Fibroblast of lung (primary cell): ENCODE data around the gene TMEM132C. TPM values are rescaled to one million over a fixed set of nuclear protein-coding genes. Genes with fewer than 3 reads are reported as not detected.

Experiments used
- DNase-seq, 2 donors: peaks; one replicate each; pipeline versions ENCODE4 v3.0.0 to v3.0.0-alpha.2; 2010; ENCODE audit warnings: low read depth in 2 of 2
- H2AFZ ChIP-seq: 2 replicates; pipeline ENCODE4 v1.5.1; 2012; ENCODE audit warnings: low read length, control low read depth, inconsistent platforms
- H3K27ac ChIP-seq: 2 replicates; pipeline ENCODE4 v1.5.1; 2011; ENCODE audit warnings: low read length, control low read depth; ENCODE audit not compliant: insufficient read depth
- H3K27me3 ChIP-seq: 2 replicates; pipeline ENCODE4 v1.5.1; 2011; ENCODE audit warnings: mild to moderate bottlenecking, low read length; ENCODE audit not compliant: control insufficient read depth, insufficient read depth
- H3K36me3 ChIP-seq: 2 replicates; pipeline ENCODE4 v1.5.1; 2011; ENCODE audit warnings: low read length; ENCODE audit not compliant: control insufficient read depth, insufficient read depth
- H3K4me1 ChIP-seq: 2 replicates; pipeline ENCODE4 v1.5.1; 2011; ENCODE audit warnings: low read length; ENCODE audit not compliant: control insufficient read depth, insufficient read depth; ENCODE audit errors: extremely low read depth
- H3K4me2 ChIP-seq: 2 replicates; pipeline ENCODE4 v1.5.1; 2011; ENCODE audit warnings: low read length, control low read depth; ENCODE audit not compliant: insufficient read depth; ENCODE audit errors: extremely low read depth
- H3K4me3 ChIP-seq, 4 experiments: fragments of 200-600 bp in 1 of 4; sonication (generic) in 1 of 4; replicated peaks in 1 of 4; 2 replicates each; pipeline ENCODE4 v1.5.1; 2011 to 2016; ENCODE audit warnings: low read length in 4 of 4, low read depth in 3 of 4, mild to moderate bottlenecking in 3 of 4, control low read depth in 2 of 4, inconsistent platforms in 1 of 4, mixed read lengths in 1 of 4; ENCODE audit not compliant: insufficient read depth in 1 of 4; ENCODE audit errors: control extremely low read depth in 1 of 4
- H3K79me2 ChIP-seq: 2 replicates; pipeline ENCODE4 v1.5.1; 2012; ENCODE audit warnings: mild to moderate bottlenecking, low read length, inconsistent platforms; ENCODE audit not compliant: control insufficient read depth, insufficient read depth
- H3K9ac ChIP-seq: 2 replicates; pipeline ENCODE4 v1.5.1; 2011; ENCODE audit warnings: mild to moderate bottlenecking, low read length, control low read depth; ENCODE audit not compliant: insufficient read depth
- H3K9me3 ChIP-seq: 2 replicates; pipeline ENCODE4 v1.5.1; 2012; ENCODE audit warnings: low read depth, low read length; ENCODE audit not compliant: control insufficient read depth, insufficient read depth
- H4K20me1 ChIP-seq: 2 replicates; pipeline ENCODE4 v1.5.1; 2011; ENCODE audit warnings: low read length; ENCODE audit not compliant: control insufficient read depth, insufficient read depth; ENCODE audit errors: extremely low read depth
- EZH2 ChIP-seq: IDR thresholded peaks from 2 replicates; pipeline ENCODE4 v1.5.1; 2012; ENCODE audit warnings: low read length, control low read depth, mild to moderate bottlenecking; ENCODE audit errors: missing control alignments
- polyA plus RNA-seq, 2 donors: library from polyadenylated mRNA; depleted of rRNA in 1 of 2; stranded (reverse) in 1 of 2; unstranded in 1 of 2; fragments of >200 nt; gene quantifications; 2 replicates each; pipeline ENCODE4 v1.2.1, GENCODE V29; 2011 to 2012; ENCODE audit warnings: missing spikeins in 1 of 2
- total RNA-seq: library from RNA; depleted of rRNA; stranded (reverse); fragments of >200 nt; gene quantifications from 2 replicates; pipeline ENCODE4 v1.2.1, GENCODE V29; 2014
- TF ChIP-seq, protein P1 (sequence below), 2 donors: IDR thresholded peaks in 1 of 2; conservative IDR thresholded peaks in 1 of 2; 1 replicate in 1 of 2; 2 replicates in 1 of 2; pipeline ENCODE4 v1.5.1; 2011 to 2012; ENCODE audit warnings: low read length in 2 of 2, control low read depth in 1 of 2, inconsistent platforms in 1 of 2, low read depth in 1 of 2, mild to moderate bottlenecking in 1 of 2

Gene TMEM132C
- total and polyA plus RNA-seq, 2 donors (not counting 1 experiment from before 2014, with no cell fraction given), result not detected

DNA sequence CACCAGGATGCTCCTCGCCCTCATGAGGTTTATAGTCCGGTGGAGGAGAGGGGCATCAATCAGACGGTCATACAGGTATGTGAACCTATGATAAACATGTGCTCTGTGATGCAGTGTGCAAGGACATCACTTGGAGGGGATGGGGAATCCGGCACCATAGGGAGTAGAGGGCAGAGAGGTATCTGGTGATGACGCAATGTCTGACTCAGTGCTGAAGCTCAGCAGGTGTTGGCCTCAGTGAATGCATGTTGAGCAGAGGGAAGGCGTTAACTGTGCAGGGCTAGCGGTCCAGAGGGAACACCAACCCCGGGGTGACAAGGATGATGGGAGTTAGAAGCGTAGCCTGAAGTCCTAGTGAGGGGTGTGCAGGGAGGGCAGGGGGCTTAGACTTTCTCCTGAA, 200.9 kb downstream of the TMEM132C start:
- no peaks in the 10 kb centered on the region for H3K79me2 ChIP-seq
- no peaks in the 10 kb centered on the region for H3K27me3 ChIP-seq
- H3K4me1 ChIP-seq, result no peaks in the 10 kb centered on the region
- no peaks in the 10 kb centered on the region for H3K36me3 ChIP-seq
- no peak overlapping the region for H3K9ac ChIP-seq
- no peak overlapping the region for H3K27ac ChIP-seq
- DNase-seq, result no peak
- H2AFZ ChIP-seq, result no peak overlapping the region
- no peak overlapping the region for H3K4me3 ChIP-seq
- TF ChIP-seq, protein P1, sequence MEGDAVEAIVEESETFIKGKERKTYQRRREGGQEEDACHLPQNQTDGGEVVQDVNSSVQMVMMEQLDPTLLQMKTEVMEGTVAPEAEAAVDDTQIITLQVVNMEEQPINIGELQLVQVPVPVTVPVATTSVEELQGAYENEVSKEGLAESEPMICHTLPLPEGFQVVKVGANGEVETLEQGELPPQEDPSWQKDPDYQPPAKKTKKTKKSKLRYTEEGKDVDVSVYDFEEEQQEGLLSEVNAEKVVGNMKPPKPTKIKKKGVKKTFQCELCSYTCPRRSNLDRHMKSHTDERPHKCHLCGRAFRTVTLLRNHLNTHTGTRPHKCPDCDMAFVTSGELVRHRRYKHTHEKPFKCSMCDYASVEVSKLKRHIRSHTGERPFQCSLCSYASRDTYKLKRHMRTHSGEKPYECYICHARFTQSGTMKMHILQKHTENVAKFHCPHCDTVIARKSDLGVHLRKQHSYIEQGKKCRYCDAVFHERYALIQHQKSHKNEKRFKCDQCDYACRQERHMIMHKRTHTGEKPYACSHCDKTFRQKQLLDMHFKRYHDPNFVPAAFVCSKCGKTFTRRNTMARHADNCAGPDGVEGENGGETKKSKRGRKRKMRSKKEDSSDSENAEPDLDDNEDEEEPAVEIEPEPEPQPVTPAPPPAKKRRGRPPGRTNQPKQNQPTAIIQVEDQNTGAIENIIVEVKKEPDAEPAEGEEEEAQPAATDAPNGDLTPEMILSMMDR (conservative IDR thresholded peaks at IDR 0.05 in 1 of 2, IDR thresholded peaks at IDR 0.05 in 1 of 2; ENCODE audit: low read depth in 1 of 2, low read length in 2 of 2), result no peak
- no peak for TF ChIP-seq EZH2
- H4K20me1 ChIP-seq, result no peaks in the 10 kb centered on the region
- no peaks in the 10 kb centered on the region for H3K9me3 ChIP-seq
- H3K4me2 ChIP-seq, result no peak overlapping the region

DNA sequence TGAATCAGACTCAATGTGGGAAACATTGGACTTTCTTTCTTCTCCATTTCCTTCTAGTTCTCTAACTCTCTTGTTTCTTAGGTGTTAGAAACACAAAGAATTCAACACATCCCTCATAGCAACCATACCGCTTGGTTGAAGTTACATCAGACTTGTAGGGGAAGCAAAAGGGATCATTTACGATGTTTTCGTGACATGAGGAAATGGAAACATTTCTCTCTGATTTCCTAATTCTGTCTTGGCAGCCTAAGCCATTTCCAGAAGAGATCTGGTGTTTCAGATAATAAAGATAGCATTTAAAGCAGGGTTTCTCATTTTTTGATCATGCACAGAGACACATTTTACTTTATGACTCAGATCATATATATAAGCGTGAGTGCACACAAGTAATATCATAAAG, 202.0 kb downstream of the TMEM132C start:
- no peak for DNase-seq
- Histone ChIP-seq H3K9me3 (no peaks in the 10 kb centered on the region), H3K4me1 (no peaks in the 10 kb centered on the region)

DNA sequence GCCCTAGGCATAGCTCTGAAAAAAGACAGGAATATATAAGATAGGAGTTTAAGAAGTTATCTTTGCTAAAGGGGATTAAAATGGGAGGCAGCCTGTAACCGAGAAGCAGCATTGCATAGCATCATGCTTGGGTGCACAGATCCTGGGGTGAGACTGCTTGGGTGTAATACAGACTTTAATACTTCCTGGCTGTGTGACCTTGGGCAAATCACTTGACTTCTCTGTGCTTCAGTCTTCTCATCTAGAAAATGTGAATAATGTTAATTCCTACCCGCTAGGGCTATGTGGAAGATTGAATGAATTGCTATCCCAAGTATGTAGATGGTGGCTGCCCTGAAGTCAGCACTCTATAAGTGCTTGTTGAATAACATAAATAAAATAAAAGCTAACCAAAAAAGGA, 204.5 kb downstream of the TMEM132C start:
- H3K27me3 ChIP-seq, result no peaks in the 10 kb centered on the region
- no peaks in the 10 kb centered on the region for H4K20me1 ChIP-seq
- H3K79me2 ChIP-seq, result no peaks in the 10 kb centered on the region
- H3K36me3 ChIP-seq, result no peaks in the 10 kb centered on the region
- no peaks in the 10 kb centered on the region for H3K9me3 ChIP-seq
- no peak overlapping the region for H2AFZ ChIP-seq
- no peak overlapping the region for H3K4me3 ChIP-seq
- H3K9ac ChIP-seq, result no peak overlapping the region
- no peak overlapping the region for H3K27ac ChIP-seq
- no peak for DNase-seq
- TF ChIP-seq, protein P1 (conservative IDR thresholded peaks at IDR 0.05 in 1 of 2, IDR thresholded peaks at IDR 0.05 in 1 of 2; ENCODE audit: low read depth in 1 of 2, low read length in 2 of 2), result no peak
- no peak for TF ChIP-seq EZH2
- H3K4me2 ChIP-seq, result no peak overlapping the region
- no peaks in the 10 kb centered on the region for H3K4me1 ChIP-seq

More for the DNA sequence above, 202.0 kb downstream of the TMEM132C start:
- Histone ChIP-seq H3K36me3 (no peaks in the 10 kb centered on the region), H4K20me1 (no peaks in the 10 kb centered on the region), H3K4me3 (no peak overlapping the region), H2AFZ (no peak overlapping the region), H3K9ac (no peak overlapping the region), H3K27me3 (no peaks in the 10 kb centered on the region), H3K27ac (no peak overlapping the region), H3K4me2 (no peak overlapping the region), H3K79me2 (no peaks in the 10 kb centered on the region)
- TF ChIP-seq, protein P1 (conservative IDR thresholded peaks at IDR 0.05 in 1 of 2, IDR thresholded peaks at IDR 0.05 in 1 of 2; ENCODE audit: low read depth in 1 of 2, low read length in 2 of 2), result no peak
- no peak for TF ChIP-seq EZH2
